Measurements from ENCODE around the gene IKBKE. TPM values are rescaled to one million over a fixed set of nuclear protein-coding genes. Genes with fewer than 3 reads are reported as not detected.

Gene IKBKE
- total and polyA plus RNA-seq, 2 of the 8 experiments (the other 6 are each of a cell fraction or from before 2014, with no cell fraction given) = 8.6 to 12.0 TPM

DNA sequence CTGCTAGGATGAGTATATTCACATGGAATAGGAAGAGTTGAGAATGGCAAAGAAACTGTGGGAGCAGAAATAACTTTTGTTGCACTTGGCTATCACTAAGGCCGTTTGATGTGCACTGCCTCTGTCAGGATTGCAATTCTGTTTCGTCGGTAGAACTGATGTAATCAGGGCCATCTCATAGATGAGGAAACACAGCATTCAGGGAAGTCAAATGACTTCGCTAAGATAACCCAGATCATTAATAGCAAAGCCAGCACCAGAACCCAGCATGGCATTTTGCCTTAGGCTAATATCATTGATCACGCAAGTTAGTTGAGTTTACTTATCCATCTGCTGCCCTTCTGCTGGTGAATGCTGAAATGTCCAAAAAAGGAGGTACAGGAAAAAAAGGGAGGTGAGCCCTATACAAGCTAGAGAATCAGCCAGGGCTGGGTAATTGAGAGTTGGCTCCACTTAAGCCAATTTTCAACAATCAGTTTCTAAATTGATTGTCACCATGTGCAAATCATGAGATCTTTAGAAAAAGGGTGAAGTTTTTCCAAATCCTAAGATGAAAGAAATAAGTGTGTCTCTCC, 44.6 kb downstream of the IKBKE start (continued):
- TF ChIP-seq, protein P1, sequence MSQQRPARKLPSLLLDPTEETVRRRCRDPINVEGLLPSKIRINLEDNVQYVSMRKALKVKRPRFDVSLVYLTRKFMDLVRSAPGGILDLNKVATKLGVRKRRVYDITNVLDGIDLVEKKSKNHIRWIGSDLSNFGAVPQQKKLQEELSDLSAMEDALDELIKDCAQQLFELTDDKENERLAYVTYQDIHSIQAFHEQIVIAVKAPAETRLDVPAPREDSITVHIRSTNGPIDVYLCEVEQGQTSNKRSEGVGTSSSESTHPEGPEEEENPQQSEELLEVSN (IDR thresholded peaks at IDR 0.05) = no peak
- no peak for TF ChIP-seq CTBP2 (IDR thresholded peaks at IDR 0.05; ENCODE audit: borderline replicate concordance, insufficient read depth, insufficient read length, low read length)
- TF ChIP-seq KDM5A (IDR thresholded peaks at IDR 0.05; ENCODE audit: low read length) = no peak
- no peak for TF ChIP-seq KDM1A (IDR thresholded peaks at IDR 0.05; ENCODE audit: borderline replicate concordance, low read length)

Measured in H1 (cell line).